GM12874 (cell line): ENCODE results near the gene LYPD6B.

Experiments used
- CTCF ChIP-seq: IDR thresholded peaks from 2 replicates; pipeline ENCODE4 v1.5.1; 2011; ENCODE audit warnings: low read depth, mild to moderate bottlenecking, control low read depth, low read length, moderate library complexity; ENCODE audit not compliant: insufficient read depth

Gene LYPD6B

DNA sequence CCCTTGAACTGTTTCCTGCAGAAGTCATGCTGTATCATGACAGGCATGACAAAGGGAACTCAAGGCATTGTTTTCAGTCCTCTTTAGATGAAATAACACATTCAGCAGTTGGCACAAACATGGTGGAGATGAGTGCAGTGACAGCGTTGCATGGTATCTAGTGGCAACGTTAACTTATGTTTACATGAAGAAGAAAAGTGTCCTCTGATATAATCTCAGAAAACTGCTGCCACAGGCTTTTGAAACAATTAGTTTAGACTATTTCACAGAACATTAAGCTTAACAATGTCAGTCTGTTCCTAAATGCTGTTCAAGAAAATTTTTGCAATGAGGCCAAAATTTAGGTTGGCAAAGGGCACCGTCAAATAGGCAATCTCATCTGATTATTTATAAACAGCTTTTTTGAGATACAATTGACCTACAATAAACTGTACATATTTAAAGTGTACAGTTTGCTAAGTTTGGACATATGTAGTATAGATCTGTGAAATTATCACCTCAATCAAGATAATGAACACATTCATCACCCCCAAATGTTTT is 64.7 kb downstream of the LYPD6B start:
- TF ChIP-seq CTCF, result no peak

DNA sequence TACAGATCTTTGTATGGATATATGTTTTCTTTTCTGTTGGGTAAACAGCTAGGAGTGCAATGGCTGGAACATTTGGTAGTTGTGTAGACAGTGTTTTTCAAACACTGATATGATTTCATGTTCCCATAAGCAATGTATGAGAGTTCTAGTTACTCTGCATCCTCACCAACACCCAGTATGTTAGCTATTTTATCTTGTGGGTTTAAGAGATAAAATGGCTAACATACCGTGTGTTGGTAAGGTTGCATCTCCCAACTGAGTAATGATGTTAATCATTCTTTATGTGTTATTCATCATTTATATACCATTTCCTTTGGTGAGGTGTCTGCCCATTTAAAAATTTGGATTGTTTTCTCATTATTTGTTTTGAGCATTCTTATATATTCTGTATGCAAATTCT is 65.7 kb downstream of the LYPD6B start:
- no peak for TF ChIP-seq CTCF

DNA sequence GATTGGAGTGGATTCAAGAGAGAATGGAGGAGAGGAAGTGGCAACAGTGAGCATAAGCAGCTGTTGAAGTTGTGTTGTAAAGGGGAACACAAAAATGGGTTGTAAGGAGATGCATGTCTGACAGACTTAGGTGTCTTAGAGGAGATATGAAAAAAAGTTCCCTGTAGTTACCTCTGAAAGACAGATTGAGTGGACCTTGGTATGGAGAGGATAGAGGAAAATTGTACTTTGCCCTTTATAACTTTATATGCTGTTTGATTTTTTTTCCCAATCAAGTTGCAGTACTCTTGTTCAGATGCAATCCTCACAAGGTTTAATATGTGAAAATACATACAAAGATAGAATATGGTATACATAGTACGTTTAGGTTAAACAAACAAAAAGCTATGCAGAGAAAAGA is 73.6 kb downstream of the LYPD6B start:
- TF ChIP-seq CTCF, result no peak

DNA sequence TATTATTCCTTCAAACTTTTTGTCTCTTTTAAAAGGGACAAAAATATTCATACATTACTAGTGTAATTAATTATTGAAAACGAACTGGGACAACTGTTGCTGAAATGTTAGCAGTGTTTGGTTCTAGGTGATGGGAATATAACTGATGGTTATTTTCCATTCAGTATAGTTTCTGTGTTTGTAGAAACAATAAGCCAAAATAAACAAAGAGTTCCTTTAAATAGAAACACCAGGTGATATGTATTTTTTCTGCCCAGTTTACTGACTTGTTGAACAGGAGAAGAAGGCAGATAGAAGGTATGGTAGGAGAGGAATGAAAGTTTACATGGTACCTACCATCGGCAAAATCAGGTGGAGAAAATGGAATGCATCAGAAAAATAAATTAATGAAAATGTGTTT is 74.2 kb downstream of the LYPD6B start:
- TF ChIP-seq CTCF, result no peak

- TF ChIP-seq CTCF, result no peak
These were observed 77.3 kb downstream of the LYPD6B start for GRCh38 chr2:149115781-149116180.

DNA sequence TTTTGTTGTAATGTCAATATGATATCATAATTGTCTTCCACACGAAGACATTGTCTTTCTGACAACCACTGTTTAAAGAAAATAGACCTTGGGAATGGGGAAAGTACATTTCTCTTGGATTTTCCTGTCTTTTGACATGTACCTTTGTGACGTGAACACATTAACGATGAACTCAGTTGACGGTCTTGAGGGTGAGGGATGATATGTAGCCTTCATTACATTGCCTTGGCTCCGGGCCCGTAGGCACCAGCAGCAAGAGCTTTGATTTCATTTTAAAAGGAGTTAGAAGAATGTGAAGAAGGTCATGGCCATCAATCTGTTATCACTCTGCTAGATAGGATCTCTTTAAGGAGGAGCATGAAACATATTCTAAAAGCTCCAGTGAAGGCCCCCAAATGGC is 80.9 kb downstream of the LYPD6B start:
- TF ChIP-seq CTCF, result no peak

DNA sequence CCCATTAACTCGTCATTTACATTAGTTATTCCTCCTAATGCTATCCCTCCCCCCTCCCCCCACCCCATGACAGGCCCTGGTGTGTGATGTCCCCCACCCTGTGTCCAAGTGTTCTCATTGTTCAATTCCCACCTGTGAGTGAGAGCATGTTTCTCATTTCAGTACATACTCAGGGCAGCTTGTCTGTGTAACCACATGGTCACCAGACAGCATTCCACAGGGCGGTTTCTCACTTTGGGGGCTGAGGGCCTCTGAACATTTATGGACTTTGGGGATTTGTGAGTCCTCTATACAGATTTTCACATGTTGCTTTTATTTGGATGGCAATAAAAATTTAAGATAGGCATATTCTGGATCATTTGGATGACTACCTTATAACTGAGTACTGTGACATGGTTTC is 84.0 kb downstream of the LYPD6B start:
- TF ChIP-seq CTCF, result no peak
